NCI-H1436 treated with DMSO at 0.1 percent for 48 hours (cell line): ENCODE data around the gene RYR2.

Experiments used
- DNase-seq: peaks from one replicate; lab custom pipeline; 2025; lab: John Stamatoyannopoulos, UW

The RYR2 gene

GRCh38 chr1:237041795-237042525 lies at the start of gene RYR2:
Gene RYR2 (plus strand): TSS chr1:237042184. CDS start chr1:237042522, 338 bp downstream.
- no peak for DNase-seq

GRCh38 chr1:236992449-236992848 lies 49.5 kb upstream of the RYR2 start:
- no peak for DNase-seq

GRCh38 chr1:236994450-236994849 lies 47.5 kb upstream of the RYR2 start:
- DNase-seq, result no peak

- no peak for DNase-seq
Observed at GRCh38 chr1:236997361-236997760, 44.6 kb upstream of the RYR2 start.

- DNase-seq, result no peak
Observed at GRCh38 chr1:236997882-236998281, 44.1 kb upstream of the RYR2 start.

- no peak for DNase-seq
Observed at GRCh38 chr1:236998546-236998945, 43.4 kb upstream of the RYR2 start.

- DNase-seq, result no peak
Observed at GRCh38 chr1:237000191-237000590, 41.8 kb upstream of the RYR2 start.

- no peak for DNase-seq
Observed at GRCh38 chr1:237003516-237003915, 38.5 kb upstream of the RYR2 start.

- DNase-seq, result no peak
Observed at GRCh38 chr1:237004116-237004515, 37.9 kb upstream of the RYR2 start, which contains the start of gene MT1HL1. Gene MT1HL1 (minus strand): TSS chr1:237004441. CDS start chr1:237004372, 69 bp downstream.

GRCh38 chr1:237005674-237006073 lies 36.3 kb upstream of the RYR2 start:
- no peak for DNase-seq

GRCh38 chr1:237007147-237007881 lies 34.7 kb upstream of the RYR2 start:
- no peak for DNase-seq

- DNase-seq, result no peak
Observed at GRCh38 chr1:237009611-237010010, 32.4 kb upstream of the RYR2 start.

- DNase-seq, result no peak
Observed at GRCh38 chr1:237011432-237011831, 30.6 kb upstream of the RYR2 start.

GRCh38 chr1:237012361-237012760 lies 29.6 kb upstream of the RYR2 start:
- DNase-seq, result no peak

GRCh38 chr1:237012788-237013383 lies 29.1 kb upstream of the RYR2 start:
- DNase-seq, result no peak

GRCh38 chr1:237013608-237014007 lies 28.4 kb upstream of the RYR2 start:
- no peak for DNase-seq

GRCh38 chr1:237016626-237017025 lies 25.4 kb upstream of the RYR2 start:
- no peak for DNase-seq

- no peak for DNase-seq
Observed at GRCh38 chr1:237018896-237019295, 23.1 kb upstream of the RYR2 start.

- no peak for DNase-seq
Observed at GRCh38 chr1:237025358-237026074, 16.5 kb upstream of the RYR2 start.

GRCh38 chr1:237029240-237029639 lies 12.7 kb upstream of the RYR2 start:
- DNase-seq, result no peak

- DNase-seq, result no peak
Observed at GRCh38 chr1:237029850-237030535, 12.0 kb upstream of the RYR2 start.

GRCh38 chr1:237031480-237031879 lies 10.5 kb upstream of the RYR2 start:
- no peak for DNase-seq
